Nephron (organoid): ENCODE data around the gene ITGB1BP1.
A peak's percentile ranks its signal among the peaks of the same experiment; 100 is the strongest.

ENCODE experiments used
- H3K27ac Mint-ChIP-seq, 3 experiments: 2 replicates each; pipeline ENCODE4 v1.8.0; 2020; ENCODE audit warnings: mixed read lengths in 3 of 3, mild to moderate bottlenecking in 2 of 3, moderate library complexity in 1 of 3
- H3K27me3 Mint-ChIP-seq: 2 replicates; pipeline ENCODE4 v1.8.0; 2021; ENCODE audit warnings: low read depth, mild to moderate bottlenecking, moderate library complexity, mixed read lengths
- H3K36me3 Mint-ChIP-seq: 2 replicates; pipeline ENCODE4 v1.8.0; 2020; ENCODE audit warnings: low read depth, mixed read lengths
- H3K4me1 Mint-ChIP-seq: 2 replicates; pipeline ENCODE4 v1.8.0; 2020; ENCODE audit warnings: mixed read lengths
- H3K4me3 Mint-ChIP-seq, 3 experiments: 2 replicates each; pipeline ENCODE4 v1.8.0; 2020; ENCODE audit warnings: mild to moderate bottlenecking in 3 of 3, mixed read lengths in 3 of 3, moderate library complexity in 2 of 3
- H3K9me3 Mint-ChIP-seq: 2 replicates; pipeline ENCODE4 v1.8.0; 2020; ENCODE audit warnings: mixed read lengths
- TF ChIP-seq, protein P1 (sequence below), 3 experiments: fragments of 200-600 bp; sonication (generic); IDR thresholded peaks; one replicate each; pipeline ENCODE4 v1.5.0; 2021; ENCODE audit warnings: antibody characterized with exemption in 3 of 3; ENCODE audit not compliant: unreplicated experiment in 3 of 3

Gene ITGB1BP1

GRCh38 chr2:9390151-9390850 lies 33.0 kb downstream of the ITGB1BP1 start:
- H3K4me1 Mint-ChIP-seq: peaks cover 26% of the 10 kb centered on the region

GRCh38 chr2:9388950-9389911 lies 34.1 kb downstream of the ITGB1BP1 start:
- TF ChIP-seq, protein P1, sequence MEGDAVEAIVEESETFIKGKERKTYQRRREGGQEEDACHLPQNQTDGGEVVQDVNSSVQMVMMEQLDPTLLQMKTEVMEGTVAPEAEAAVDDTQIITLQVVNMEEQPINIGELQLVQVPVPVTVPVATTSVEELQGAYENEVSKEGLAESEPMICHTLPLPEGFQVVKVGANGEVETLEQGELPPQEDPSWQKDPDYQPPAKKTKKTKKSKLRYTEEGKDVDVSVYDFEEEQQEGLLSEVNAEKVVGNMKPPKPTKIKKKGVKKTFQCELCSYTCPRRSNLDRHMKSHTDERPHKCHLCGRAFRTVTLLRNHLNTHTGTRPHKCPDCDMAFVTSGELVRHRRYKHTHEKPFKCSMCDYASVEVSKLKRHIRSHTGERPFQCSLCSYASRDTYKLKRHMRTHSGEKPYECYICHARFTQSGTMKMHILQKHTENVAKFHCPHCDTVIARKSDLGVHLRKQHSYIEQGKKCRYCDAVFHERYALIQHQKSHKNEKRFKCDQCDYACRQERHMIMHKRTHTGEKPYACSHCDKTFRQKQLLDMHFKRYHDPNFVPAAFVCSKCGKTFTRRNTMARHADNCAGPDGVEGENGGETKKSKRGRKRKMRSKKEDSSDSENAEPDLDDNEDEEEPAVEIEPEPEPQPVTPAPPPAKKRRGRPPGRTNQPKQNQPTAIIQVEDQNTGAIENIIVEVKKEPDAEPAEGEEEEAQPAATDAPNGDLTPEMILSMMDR (IDR thresholded peaks at IDR 0.05; ENCODE audit: unreplicated experiment in 3 of 3): no peak
- H3K9me3 Mint-ChIP-seq: no peaks in the 10 kb centered on the region
- peaks cover 22% of the 10 kb centered on the region for H3K4me1 Mint-ChIP-seq
- no peak overlapping the region for H3K27ac Mint-ChIP-seq
- H3K4me3 Mint-ChIP-seq: no peak overlapping the region
- H3K36me3 Mint-ChIP-seq: peaks cover 51% of the 10 kb centered on the region
- no peaks in the 10 kb centered on the region for H3K27me3 Mint-ChIP-seq

More at GRCh38 chr2:9390151-9390850, 33.0 kb downstream of the ITGB1BP1 start:
- H3K27ac Mint-ChIP-seq: peak overlapping the region in 2 of 3 experiments; percentile 30 to 53
- H3K4me3 Mint-ChIP-seq: no peak overlapping the region
- H3K36me3 Mint-ChIP-seq: peaks cover 52% of the 10 kb centered on the region
- TF ChIP-seq, protein P1 (IDR thresholded peaks at IDR 0.05; ENCODE audit: unreplicated experiment in 3 of 3): no peak
- H3K9me3 Mint-ChIP-seq: no peaks in the 10 kb centered on the region
- H3K27me3 Mint-ChIP-seq: no peaks in the 10 kb centered on the region

- no peaks in the 10 kb centered on the region for H3K9me3 Mint-ChIP-seq
- H3K4me3 Mint-ChIP-seq: no peak overlapping the region
- TF ChIP-seq, protein P1 (IDR thresholded peaks at IDR 0.05; ENCODE audit: unreplicated experiment in 3 of 3): no peak
- no peaks in the 10 kb centered on the region for H3K27me3 Mint-ChIP-seq
- peaks cover 51% of the 10 kb centered on the region for H3K36me3 Mint-ChIP-seq
- peaks cover 16% of the 10 kb centered on the region for H3K4me1 Mint-ChIP-seq
- H3K27ac Mint-ChIP-seq: no peak overlapping the region
Measured at GRCh38 chr2:9388199-9388681, 35.1 kb downstream of the ITGB1BP1 start.

GRCh38 chr2:9385841-9386240 lies 37.5 kb downstream of the ITGB1BP1 start:
- H3K9me3 Mint-ChIP-seq: no peaks in the 10 kb centered on the region
- TF ChIP-seq, protein P1 (IDR thresholded peaks at IDR 0.05; ENCODE audit: unreplicated experiment in 3 of 3): no peak
- no peak overlapping the region for H3K27ac Mint-ChIP-seq
- no peaks in the 10 kb centered on the region for H3K27me3 Mint-ChIP-seq
- peaks cover 63% of the 10 kb centered on the region for H3K36me3 Mint-ChIP-seq
- H3K4me3 Mint-ChIP-seq: no peak overlapping the region
- H3K4me1 Mint-ChIP-seq: peaks cover 4% of the 10 kb centered on the region

GRCh38 chr2:9384521-9384920 lies 38.8 kb downstream of the ITGB1BP1 start:
- TF ChIP-seq, protein P1 (IDR thresholded peaks at IDR 0.05; ENCODE audit: unreplicated experiment in 3 of 3): no peak
- H3K4me3 Mint-ChIP-seq: no peak overlapping the region
- peaks cover 4% of the 10 kb centered on the region for H3K4me1 Mint-ChIP-seq
- H3K27me3 Mint-ChIP-seq: no peaks in the 10 kb centered on the region
- no peak overlapping the region for H3K27ac Mint-ChIP-seq
- H3K36me3 Mint-ChIP-seq: peaks cover 55% of the 10 kb centered on the region
- H3K9me3 Mint-ChIP-seq: no peaks in the 10 kb centered on the region
